GM08714 (cell line): ENCODE results near the gene SSBP3.
"Not testable (repeated sequence)": the region's sequence is repeated elsewhere in the genome, so short reads cannot be mapped to it uniquely, and the experiment has no call there.

Source experiments
- H3K4me3 ChIP-seq: fragments of 200-500 bp; sonication (Bioruptor generic); 2 replicates; pipeline ENCODE4 v1.5.1; 2014; ENCODE audit warnings: mild to moderate bottlenecking, low read length, inconsistent platforms
- ZNF274 ChIP-seq: IDR thresholded peaks from 2 replicates; pipeline ENCODE4 v1.6.1; 2012; ENCODE audit warnings: mild to moderate bottlenecking, low read depth, low read length

The SSBP3 gene

DNA sequence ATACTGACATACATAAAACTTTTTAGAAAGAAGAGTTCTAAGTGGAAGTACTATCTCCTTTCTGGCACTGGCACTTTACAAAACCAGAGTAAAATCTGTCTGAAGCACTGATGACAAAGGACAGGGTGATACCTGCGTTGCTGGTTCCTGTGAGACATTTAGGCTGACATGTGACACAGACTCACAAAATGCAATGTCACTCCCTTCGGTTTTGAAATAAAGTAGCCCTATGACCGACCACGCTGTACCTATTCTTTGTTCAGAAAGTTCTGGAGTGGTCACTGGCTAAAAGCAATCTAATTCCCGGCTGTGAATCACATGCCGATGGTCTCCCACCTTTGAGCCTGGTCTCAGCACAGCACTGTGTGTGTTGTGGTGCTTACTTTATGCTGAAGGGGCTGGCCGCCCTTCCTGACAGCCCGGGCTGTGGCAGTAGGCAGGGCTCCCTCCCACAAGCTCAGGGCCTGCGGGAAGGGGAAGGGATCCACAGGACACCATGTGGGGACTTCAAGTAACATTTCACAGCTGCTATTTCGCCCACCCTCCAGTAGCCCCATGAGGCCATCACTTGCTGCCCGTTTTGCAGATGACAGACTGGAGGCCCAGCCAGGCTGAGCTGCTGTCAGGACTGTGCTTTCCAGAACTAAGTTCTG lies 158.2 kb downstream of the SSBP3 start:
- no peak for TF ChIP-seq ZNF274
- H3K4me3 ChIP-seq: no peak overlapping the region

DNA sequence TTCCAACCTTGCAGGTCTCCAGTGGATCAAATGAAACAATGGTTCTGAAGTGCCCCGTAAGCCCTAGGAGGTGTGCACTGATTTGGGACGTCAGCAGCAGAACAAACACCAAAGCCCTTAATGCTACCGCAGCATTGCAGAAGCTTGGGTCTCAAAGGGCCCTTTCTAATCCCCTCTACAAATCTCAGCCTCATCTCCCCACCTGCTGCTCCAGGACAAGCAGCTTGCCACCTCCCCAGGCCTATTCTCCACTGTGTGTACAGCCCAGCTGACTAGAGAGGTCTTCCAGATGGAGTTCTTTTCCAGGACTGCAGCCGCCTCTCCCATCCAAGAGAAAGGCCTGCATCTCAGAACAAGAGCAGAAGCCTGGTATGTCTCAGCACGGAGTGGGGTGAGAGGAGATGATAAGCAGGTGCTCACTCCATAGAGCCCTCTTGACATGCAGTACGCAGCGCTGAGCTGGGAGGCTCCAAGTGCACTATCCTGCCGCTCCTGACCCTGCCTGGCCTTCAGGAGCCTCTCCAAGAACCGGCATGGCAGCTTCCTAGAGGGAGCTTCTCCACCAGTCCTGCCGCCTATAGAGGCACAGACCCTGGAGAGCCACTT lies 160.0 kb downstream of the SSBP3 start:
- TF ChIP-seq ZNF274: no peak
- no peak overlapping the region for H3K4me3 ChIP-seq

DNA sequence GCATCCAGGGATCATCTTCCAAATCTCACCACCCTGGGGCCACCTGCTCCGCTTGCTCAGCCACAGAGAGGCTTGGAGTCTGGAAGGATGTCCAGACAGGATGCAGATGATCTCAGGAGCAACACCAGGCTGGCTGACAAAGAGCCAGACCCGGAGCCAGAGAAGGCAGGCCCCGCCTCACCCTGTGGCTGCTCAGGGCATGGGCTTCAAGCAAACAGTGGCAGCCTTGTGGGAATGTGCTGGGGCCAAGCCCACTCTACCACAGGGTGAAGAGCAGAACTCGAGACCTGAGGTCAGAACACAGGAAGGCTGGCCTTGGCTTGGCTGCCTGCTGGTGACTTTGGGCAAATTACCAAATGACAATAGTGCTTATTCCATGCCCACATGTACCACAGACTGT lies 160.7 kb downstream of the SSBP3 start:
- no peak for TF ChIP-seq ZNF274
- H3K4me3 ChIP-seq: no peak overlapping the region

DNA sequence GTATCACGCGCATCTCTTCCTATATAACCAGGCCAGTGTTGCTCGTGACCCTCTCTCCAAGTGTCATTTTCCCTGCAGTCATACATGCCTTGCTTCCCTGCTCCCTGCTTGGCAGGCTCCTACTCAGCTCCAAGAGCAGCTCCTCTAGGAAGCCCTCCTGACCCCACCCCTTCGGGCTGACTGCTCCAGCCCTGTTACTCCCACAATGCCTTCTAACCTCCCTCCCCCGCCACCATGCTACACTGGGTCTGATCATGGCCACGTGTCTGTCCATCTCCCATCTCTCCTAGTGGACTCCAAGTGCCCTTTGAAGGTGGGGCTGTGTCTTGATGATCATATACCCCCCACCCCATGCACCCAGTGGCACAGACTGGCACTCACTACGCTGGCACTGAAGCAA lies 161.5 kb downstream of the SSBP3 start:
- no peak for TF ChIP-seq ZNF274
- H3K4me3 ChIP-seq: no peak overlapping the region

DNA sequence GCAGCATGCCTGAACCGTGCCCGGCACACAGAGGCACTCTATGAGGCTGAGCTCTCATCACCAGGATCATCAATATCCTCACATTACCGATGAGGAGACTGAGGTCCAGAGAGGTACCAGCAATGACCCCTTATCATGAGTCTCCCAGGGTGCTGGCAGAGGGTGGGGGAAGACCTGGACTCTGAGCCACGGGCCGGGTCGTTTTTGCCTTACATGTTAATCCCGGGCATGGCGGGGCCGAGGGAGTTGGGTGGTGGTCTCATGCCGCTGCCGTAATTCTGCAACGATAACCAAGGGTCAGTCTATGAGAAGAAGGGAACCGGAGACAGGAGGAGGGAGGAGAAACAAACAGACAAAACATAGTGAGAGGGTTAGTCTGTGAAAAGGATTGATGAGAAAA lies 163.2 kb downstream of the SSBP3 start:
- no peak overlapping the region for H3K4me3 ChIP-seq
- no peak for TF ChIP-seq ZNF274

DNA sequence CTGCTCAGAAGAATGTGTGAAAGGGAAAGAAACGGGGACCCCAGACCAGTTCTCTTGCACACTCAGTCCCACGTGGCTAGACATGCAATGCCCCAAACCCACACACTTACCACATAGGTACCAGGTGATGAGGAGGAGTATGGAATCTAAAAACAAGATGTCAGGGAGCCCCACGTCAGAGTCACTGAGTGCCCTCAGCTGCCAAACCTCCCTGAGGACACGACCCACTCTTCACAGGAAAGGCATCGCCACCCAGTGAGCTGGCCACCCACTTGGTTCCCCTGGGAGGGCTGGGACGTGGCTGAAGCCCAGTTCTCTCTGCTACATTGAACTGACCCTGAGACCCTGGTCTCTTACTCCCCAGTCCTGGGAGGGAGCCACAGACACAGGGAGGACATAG lies 164.8 kb downstream of the SSBP3 start:
- TF ChIP-seq ZNF274: no peak

DNA sequence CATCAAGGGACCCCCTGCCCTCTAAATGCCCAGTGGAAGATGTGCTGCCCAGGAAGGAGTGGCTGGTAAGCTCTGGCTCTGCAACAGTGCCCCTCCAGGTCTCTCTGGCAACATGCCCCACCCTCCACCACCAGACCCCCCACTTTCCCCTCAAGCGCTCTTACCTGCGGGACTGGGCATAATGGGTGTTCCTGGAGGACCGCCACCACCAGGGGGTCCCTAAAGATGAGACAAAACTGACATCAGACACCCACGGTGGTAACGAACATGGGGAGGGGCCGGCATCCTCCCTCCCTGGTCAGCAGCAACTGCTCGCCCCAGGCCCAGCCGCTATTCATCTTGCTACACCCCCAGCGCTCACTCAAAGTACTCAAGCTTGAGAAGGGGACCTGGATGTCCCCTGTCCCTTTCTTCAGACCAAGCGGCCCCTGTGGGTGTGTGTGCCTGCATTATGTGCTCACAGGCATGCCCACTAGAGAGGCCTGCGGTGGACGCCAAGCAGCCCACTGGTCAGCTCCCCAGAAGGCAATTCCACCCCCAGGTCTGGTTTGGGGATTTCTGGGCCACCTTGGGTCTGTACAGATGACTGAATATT lies 165.4 kb downstream of the SSBP3 start:
- H3K4me3 ChIP-seq: no peak overlapping the region
- TF ChIP-seq ZNF274: no peak

More for the DNA sequence above, 164.8 kb downstream of the SSBP3 start:
- H3K4me3 ChIP-seq: no peak overlapping the region

DNA sequence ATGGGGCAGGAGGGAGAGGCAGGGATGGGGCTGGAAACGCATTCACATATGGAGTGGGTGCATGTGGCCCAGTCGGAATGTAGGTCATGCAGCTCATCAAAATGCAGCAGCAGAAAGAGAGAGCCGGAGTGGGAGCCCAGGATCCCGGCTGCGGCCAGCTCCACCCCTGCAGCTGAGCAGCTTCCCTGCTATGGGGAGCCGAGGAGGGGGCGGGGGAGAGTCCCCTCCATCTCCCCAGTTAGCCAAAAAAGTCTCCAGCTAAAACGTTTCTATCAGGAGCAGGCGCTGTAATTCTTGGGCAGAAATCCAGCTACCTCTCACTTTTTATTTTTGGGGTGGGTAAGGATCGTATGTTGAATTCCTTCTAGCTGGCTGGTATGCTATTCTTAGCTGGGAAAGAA lies 166.6 kb downstream of the SSBP3 start:
- no peak for TF ChIP-seq ZNF274
- no peak overlapping the region for H3K4me3 ChIP-seq

DNA sequence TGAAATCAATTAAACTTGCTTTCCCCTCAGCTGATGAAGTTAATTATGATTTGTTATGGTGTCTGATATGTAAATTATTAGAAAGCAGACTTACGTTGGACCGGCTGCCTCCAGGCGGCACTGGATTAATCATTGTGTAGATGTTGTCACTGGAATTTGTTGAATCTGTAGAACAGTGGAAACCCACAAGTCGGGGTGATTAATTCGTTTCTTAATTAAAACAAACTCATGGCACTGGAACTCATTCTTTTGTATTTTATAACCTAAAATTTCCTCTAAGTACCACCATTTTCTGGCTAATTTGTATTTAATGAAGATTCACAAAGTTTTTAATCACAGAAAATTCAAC lies 167.2 kb downstream of the SSBP3 start:
- H3K4me3 ChIP-seq: no peak overlapping the region
- TF ChIP-seq ZNF274: no peak

DNA sequence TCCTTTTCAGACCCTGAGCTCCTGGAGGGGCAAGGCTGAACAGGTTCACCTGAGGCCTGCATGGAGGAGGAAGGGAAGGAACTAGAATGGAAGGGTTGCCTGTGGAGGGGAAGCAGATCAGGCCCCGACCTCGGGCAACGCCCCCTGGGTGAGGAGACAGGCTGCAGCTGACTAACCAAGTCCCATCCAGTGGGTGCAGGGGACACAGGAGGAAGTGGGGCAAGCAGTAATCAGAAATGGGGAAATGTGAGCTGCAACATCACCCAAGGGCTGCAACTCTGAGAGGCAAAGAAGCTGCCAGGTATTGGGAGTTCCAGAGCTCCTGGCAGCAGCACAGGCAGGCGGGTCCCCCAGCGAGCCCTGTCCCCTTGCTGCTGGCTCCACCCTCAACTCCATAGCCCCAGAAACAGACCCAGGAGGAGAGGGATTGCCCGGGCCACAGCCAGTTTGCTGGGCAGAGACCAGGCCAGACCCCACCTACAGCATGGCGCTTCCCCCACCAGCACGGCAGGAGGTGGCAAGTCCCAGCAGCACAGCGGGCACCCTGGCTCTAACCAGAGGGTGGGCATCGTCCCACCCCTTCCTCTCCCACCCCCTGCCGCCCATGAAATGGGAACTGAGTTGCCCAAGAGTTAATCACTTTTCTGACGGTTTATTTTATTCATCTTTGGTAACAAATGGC lies 167.7 kb downstream of the SSBP3 start:
- no peak overlapping the region for H3K4me3 ChIP-seq
- TF ChIP-seq ZNF274: no peak

DNA sequence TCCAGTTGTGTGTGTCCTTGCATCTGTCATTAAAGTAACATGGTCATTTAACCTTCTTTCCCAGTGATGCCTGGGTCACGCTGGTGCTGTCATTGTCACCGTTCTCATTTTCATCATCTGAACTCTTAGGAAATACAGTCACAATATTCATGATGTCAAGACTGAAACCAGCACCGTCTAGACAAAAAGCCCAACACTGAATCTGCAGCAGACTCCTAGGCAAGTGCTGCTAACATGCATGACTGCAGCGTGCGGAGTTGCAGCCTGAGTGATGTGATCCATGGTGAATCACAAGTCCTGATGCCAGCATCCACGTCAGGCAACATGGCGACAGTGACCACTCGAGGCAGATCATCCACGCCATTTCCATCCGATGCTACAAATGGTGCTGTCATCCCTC lies 168.6 kb downstream of the SSBP3 start:
- no peak for TF ChIP-seq ZNF274
- no peak overlapping the region for H3K4me3 ChIP-seq

DNA sequence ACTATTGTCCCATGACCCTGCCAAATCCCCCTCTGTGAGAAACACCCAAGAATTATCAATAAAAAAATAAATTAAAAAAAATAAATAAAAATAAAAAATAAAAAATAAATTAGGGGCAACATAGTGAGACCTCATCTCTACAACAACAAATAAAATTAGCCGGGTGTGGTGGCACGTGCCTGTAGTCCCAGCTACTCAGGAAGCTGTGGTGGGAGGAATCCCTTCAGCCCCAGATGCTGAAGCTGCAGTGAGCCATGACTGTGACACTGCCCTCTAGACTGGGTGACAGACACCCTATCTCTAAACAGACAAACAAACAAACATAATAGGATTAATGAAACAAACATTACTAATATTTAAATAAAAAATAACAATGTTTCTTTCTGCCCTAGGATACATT lies 171.9 kb downstream of the SSBP3 start:
- no peak overlapping the region for H3K4me3 ChIP-seq
- no peak for TF ChIP-seq ZNF274

DNA sequence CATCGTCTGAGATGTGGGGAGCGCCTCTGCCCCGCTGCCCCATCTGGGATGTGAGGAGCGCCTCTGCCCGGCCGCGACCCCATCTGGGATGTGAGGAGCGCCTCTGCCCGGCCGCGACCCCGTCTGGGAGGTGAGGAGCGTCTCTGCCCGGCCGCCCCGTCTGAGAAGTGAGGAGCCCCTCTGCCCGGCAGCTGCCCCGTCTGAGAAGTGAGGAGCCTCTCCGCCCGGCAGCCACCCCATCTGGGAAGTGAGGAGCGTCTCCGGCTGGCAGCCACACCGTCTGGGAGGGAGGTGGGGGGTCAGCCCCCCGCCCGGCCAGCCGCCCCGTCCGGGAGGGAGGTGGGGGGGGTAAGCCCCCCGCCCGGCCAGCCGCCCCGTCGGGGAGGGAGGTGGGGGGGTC lies 173.0 kb downstream of the SSBP3 start:
- H3K4me3 ChIP-seq: not testable (repeated sequence)

DNA sequence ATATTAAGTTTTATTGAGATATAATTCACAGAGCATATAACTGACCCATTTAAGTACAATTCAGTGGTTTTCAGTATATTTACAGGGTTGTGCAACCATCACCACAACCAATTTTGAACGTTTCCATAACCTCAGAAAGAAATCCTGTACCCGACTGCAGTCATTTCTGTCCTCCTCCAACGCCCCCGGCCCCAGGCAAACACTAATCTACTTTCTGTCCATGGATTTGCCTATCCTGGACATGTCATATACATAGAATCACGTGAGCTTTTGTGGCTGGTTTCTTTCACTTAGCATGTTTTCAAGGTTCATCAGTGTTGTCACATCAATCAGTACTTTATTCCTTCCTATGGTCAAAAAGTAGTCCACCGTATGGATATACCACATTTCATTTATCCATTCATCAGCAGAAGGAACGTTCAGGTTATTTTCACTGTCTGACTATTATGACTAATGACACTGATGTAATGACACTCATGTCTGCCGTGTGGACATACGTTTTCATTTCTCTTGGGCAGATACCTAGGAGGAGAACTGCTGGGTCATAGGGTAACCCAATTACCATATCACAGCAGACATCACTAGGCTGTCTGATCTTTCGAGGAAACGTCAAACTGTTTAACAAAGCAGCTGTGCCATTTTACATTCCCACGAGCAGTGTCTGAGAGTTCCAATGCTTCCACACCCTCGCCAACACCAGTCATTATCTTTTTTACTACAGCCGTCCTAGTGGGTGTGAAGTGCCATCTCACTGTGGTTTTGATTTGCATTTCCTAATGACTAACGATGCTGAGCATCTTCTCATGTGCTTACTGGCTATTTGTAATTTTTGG lies 175.5 kb downstream of the SSBP3 start:
- TF ChIP-seq ZNF274: no peak
- H3K4me3 ChIP-seq: no peak overlapping the region
